ENCODE results near the gene NRIP2. TPM values are rescaled to one million over a fixed set of nuclear protein-coding genes. Genes with fewer than 3 reads are reported as not detected.
A peak's percentile ranks its signal among the peaks of the same experiment; 100 is the strongest.

Gene NRIP2
- total RNA-seq, 1 donor from 2014 or later = 9.7 TPM

- H3K4me1 ChIP-seq = peaks cover 0 to 2% of the 10 kb centered on the region in 2 donors
- H3K27me3 ChIP-seq = no peaks in the 10 kb centered on the region
- H3K27ac ChIP-seq = no peak overlapping the region
- TF ChIP-seq CTCF (IDR thresholded peaks at IDR 0.05) = no peak
- no peak overlapping the region for H3K4me3 ChIP-seq
- H3K36me3 ChIP-seq = no peaks in the 10 kb centered on the region
- no peaks in the 10 kb centered on the region for H3K9me3 ChIP-seq
- intact Hi-C loops (cut with DNase I) = loop anchor here (5.0 kb wide), 1 partner anchor 87 kb away; no protein-coding TSS in a partner anchor
- no peak for DNase-seq (ENCODE audit: low spot score in 2 of 2)
These were observed 20.0 kb upstream of the NRIP2 start for GRCh38 chr12:2854669-2855453.

DNA sequence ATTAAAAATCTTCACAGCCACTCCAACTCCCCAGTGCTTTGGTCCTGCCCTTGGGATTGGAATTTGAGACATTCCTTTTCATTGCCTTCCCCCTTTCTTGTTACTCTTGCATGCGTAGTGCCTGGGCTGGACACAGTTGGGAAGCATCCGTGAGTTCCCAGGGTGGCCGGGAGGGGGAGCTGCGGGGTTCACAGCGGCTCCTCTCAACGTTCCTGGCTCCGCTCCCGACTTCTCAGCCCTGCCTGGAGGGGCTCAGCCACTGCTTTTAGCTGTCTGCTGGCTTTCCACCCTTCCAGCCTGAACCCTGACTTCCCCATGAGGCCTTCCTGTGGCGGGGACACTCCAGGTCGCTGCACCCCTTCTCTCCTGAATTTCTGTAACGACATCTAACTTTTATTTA, 18.8 kb upstream of the NRIP2 start:
- Histone ChIP-seq H3K27me3 (no peaks in the 10 kb centered on the region), H3K27ac (no peak overlapping the region), H3K4me1 (peaks cover 0 to 2% of the 10 kb centered on the region in 2 donors), H3K9me3 (no peaks in the 10 kb centered on the region), H3K4me3 (no peak overlapping the region), H3K36me3 (no peaks in the 10 kb centered on the region)
- peak in 1 of 2 donors; percentile 84 for DNase-seq (ENCODE audit: low spot score in 2 of 2)
- intact Hi-C loops (cut with DNase I) = loop anchor here (1.0 to 5.0 kb wide), 2 partner anchors 89 to 188 kb away; no protein-coding TSS in a partner anchor
- TF ChIP-seq CTCF (IDR thresholded peaks at IDR 0.05) = peak; percentile 69 to 82 (median 82)

DNA sequence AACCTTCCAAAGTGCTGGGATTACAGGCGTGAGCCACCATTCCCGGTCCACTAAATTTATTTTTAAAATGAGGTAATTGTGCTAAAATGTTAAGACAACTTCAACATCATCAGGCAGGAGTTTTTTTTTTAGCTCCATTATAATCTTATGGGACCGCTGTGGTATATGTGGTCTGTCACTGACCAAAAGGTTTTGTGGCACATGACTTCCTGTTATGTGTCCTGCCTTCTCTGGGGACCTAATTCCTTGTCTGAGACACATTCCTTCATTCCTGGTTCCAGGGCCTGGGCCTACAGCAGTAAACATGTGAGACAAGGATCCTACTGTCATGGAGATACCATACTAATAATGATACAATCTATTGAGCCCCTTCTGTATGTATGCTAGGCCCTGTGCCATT, 17.1 kb upstream of the NRIP2 start:
- no peak for TF ChIP-seq CTCF (IDR thresholded peaks at IDR 0.05)
- DNase-seq (ENCODE audit: low spot score in 2 of 2) = no peak
- Histone ChIP-seq H3K4me1 (peaks cover 0 to 2% of the 10 kb centered on the region in 2 donors), H3K4me3 (no peak overlapping the region), H3K27me3 (no peaks in the 10 kb centered on the region), H3K36me3 (no peaks in the 10 kb centered on the region), H3K9me3 (no peaks in the 10 kb centered on the region), H3K27ac (no peak overlapping the region)
- intact Hi-C loops (cut with DNase I) = loop anchor here (5.0 kb wide), 1 partner anchor 90 kb away; no protein-coding TSS in a partner anchor

DNA sequence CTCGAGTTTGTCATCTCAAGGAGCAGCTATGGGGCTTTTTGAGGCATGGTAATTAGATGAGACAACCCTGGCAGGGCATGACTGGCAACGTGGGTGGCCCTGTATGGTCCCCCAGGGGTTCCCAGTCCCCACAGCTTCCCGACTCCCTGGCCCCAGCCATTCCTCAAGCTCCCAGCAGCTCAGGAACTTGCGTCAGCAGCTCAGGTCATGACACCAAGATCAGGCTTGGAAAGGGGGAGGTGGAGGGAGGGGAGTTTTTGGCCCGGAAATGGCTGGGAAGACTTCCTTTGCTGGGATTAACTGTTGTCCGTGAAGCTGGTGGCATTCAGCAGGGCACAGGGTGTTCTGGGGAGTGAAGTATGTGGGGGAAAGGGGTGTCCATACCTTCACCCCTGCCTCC, 10.4 kb upstream of the NRIP2 start:
- no peak for TF ChIP-seq CTCF (IDR thresholded peaks at IDR 0.05)
- H3K27ac ChIP-seq = no peak overlapping the region
- no peaks in the 10 kb centered on the region for H3K36me3 ChIP-seq
- no peaks in the 10 kb centered on the region for H3K4me1 ChIP-seq
- no peak overlapping the region for H3K4me3 ChIP-seq
- DNase-seq (ENCODE audit: low spot score in 2 of 2) = no peak
- H3K27me3 ChIP-seq = no peaks in the 10 kb centered on the region
- H3K9me3 ChIP-seq = no peaks in the 10 kb centered on the region
- intact Hi-C loops (cut with DNase I) = no loop called here

DNA sequence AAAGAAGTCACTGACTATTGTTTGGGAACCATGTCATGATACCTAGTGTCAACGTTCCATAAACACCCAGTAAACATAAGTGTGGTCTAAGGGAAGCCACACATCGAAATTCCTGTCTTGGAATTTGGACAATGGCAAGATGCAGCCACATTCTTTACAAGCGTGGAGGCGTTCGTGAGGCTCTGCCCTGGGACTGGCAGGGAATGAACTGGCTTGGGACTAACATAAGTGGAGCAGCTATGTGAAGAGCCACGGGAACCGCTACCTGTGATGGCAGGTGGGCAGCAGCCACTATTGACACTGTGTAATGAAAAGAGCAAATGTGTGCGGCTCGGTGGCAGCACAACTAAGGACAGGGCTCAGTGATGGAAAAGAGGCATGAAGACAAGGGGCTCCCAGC, 10.0 kb upstream of the NRIP2 start:
- Histone ChIP-seq H3K27ac (no peak overlapping the region), H3K9me3 (no peaks in the 10 kb centered on the region), H3K4me3 (no peak overlapping the region), H3K4me1 (no peaks in the 10 kb centered on the region), H3K27me3 (no peaks in the 10 kb centered on the region), H3K36me3 (no peaks in the 10 kb centered on the region)
- intact Hi-C loops (cut with DNase I) = no loop called here
- DNase-seq (ENCODE audit: low spot score in 2 of 2) = no peak
- no peak for TF ChIP-seq CTCF (IDR thresholded peaks at IDR 0.05)

Measured in ascending aorta (tissue), 2 donors.